Measurements from ENCODE around the gene KCNJ12. TPM values are rescaled to one million over a fixed set of nuclear protein-coding genes. Genes with fewer than 3 reads are reported as not detected.
A peak's percentile ranks its signal among the peaks of the same experiment; 100 is the strongest.
"Not testable (repeated sequence)": the region's sequence is repeated elsewhere in the genome, so short reads cannot be mapped to it uniquely, and the experiment has no call there.

The KCNJ12 gene
- total RNA-seq, 2 donors from 2014 or later = 0.05 TPM; not detected in 1

DNA sequence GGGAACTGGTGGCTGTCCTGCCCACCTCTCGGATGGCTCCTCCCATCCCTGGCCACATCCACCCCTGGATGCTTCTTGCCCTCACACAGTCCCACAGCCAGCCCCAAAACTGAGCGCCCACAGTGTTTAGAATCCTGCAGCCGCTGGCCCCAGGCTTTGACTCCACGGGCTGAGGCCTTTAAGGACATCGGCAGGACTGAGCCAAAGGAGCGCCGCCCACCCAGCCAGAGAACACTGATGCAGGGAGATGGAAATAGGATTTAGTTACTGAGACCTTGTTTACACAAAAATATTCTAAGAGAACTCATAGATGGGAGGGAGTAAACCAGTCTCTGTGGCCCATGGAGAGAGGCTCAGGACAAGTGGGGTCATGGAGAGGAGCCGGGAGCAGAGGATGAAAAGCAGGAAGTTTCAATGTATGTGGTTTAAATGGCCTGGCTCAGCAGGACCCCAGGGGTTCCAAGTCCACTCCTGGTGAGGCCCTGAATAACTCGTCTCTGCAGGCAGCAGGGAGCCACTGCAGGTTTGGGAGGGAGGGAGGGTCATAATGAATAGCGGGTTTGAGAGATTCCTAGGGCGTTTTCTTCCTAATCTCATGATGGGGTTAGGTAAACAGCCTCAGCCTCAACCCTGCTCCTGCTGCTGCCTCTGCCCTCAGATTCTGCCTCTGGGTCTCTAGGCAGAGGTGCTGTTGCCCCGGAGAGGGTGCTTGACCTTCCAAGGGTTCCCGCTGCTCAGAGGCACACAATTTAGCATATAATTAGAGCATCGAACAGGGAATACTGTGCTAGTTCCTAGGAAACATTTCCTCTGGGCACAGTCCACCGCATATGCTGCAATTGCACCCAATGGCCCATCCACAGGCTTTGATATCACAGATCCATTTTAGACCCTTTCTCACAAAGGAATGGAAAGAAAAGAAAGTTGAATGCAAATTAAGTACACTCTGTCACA, 61.0 kb downstream of the KCNJ12 start:
- not testable (repeated sequence) for H3K4me3 Mint-ChIP-seq; ATAC-seq (replicated peaks); H3K36me3 Mint-ChIP-seq (ENCODE audit: low read depth); H3K27ac Mint-ChIP-seq; H3K9me3 Mint-ChIP-seq; H3K4me1 Mint-ChIP-seq; H3K27me3 Mint-ChIP-seq

- not testable (repeated sequence) for H3K4me1 Mint-ChIP-seq; H3K27ac Mint-ChIP-seq; H3K4me3 Mint-ChIP-seq; H3K9me3 Mint-ChIP-seq; H3K27me3 Mint-ChIP-seq; H3K36me3 Mint-ChIP-seq (ENCODE audit: low read depth)
- ATAC-seq (replicated peaks) = peak; percentile 66
Measured at GRCh38 chr17:21438316-21439014, 62.3 kb downstream of the KCNJ12 start.

- not testable (repeated sequence) for H3K4me3 Mint-ChIP-seq; H3K27me3 Mint-ChIP-seq; H3K4me1 Mint-ChIP-seq; H3K9me3 Mint-ChIP-seq; H3K27ac Mint-ChIP-seq; H3K36me3 Mint-ChIP-seq (ENCODE audit: low read depth)
- peak; percentile 12 for ATAC-seq (replicated peaks)
Measured at GRCh38 chr17:21439015-21439336, 62.8 kb downstream of the KCNJ12 start.

- Mint-ChIP-seq H3K4me1 (no peaks in the 10 kb centered on the region), H3K36me3 (ENCODE audit: low read depth) (no peaks in the 10 kb centered on the region), H3K27ac (no peak overlapping the region), H3K27me3 (peaks cover 10% of the 10 kb centered on the region), H3K4me3 (no peak overlapping the region), H3K9me3 (no peaks in the 10 kb centered on the region)
- no peak for ATAC-seq (replicated peaks)
Measured at GRCh38 chr17:21445091-21445650, 69.0 kb downstream of the KCNJ12 start.

DNA sequence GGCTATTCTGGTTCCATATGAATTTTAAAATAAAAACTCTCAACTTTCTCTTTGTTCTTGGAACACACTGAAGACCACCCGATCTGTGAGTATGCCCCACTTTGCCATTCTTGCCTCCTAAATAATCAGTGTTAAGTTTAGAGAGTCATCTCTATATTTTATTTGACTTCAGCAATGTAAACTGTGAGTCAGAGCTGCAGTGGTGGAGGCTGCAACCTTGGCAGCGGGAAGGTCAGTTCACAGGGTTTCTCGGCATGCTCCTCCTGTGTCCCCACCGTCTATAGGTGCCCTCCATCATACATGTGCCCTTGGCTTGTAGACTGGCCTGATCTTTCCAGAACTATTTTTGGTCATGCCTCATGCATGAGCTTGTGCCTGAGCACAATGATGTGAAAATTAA, 71.4 kb downstream of the KCNJ12 start:
- H3K36me3 Mint-ChIP-seq (ENCODE audit: low read depth); H3K27ac Mint-ChIP-seq; H3K9me3 Mint-ChIP-seq; H3K4me3 Mint-ChIP-seq; ATAC-seq (replicated peaks); H3K4me1 Mint-ChIP-seq: not testable (repeated sequence)
- peaks cover 13% of the 10 kb centered on the region for H3K27me3 Mint-ChIP-seq

- not testable (repeated sequence) for H3K9me3 Mint-ChIP-seq; H3K4me1 Mint-ChIP-seq; ATAC-seq (replicated peaks); H3K36me3 Mint-ChIP-seq (ENCODE audit: low read depth); H3K4me3 Mint-ChIP-seq; H3K27ac Mint-ChIP-seq
- H3K27me3 Mint-ChIP-seq = peaks cover 13% of the 10 kb centered on the region
Measured at GRCh38 chr17:21449891-21450290, 73.7 kb downstream of the KCNJ12 start.

DNA sequence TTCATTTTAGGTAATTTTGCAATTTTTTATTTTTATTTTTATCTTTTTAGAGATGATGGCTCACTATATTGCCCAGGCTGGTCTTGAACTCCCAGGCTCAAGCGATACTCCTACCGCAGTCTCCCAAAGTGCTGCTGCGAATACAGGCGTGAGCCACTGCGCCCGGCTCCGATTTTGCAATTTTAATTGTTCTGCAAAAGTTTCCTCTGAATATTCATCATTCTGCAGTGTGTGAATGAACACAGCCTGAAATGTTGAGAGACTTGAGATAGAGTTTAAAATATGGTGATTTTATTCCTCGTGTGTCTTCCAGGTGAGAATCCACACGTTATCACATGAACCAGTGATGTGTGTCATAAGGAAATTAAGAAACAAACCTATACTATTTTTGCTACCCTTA, 75.8 kb downstream of the KCNJ12 start:
- Mint-ChIP-seq H3K27ac (no peak overlapping the region), H3K4me1 (peaks cover 6% of the 10 kb centered on the region), H3K27me3 (peaks cover 13% of the 10 kb centered on the region), H3K4me3 (peak overlapping the region; percentile 67), H3K36me3 (ENCODE audit: low read depth) (no peaks in the 10 kb centered on the region), H3K9me3 (no peaks in the 10 kb centered on the region)
- ATAC-seq (replicated peaks) = no peak

- Mint-ChIP-seq H3K36me3 (ENCODE audit: low read depth) (no peaks in the 10 kb centered on the region), H3K27me3 (peaks cover 13% of the 10 kb centered on the region), H3K4me3 (peak overlapping the region; percentile 67), H3K4me1 (peaks cover 11% of the 10 kb centered on the region), H3K27ac (no peak overlapping the region), H3K9me3 (no peaks in the 10 kb centered on the region)
- no peak for ATAC-seq (replicated peaks)
Measured at GRCh38 chr17:21452377-21453143, 76.4 kb downstream of the KCNJ12 start.

- Mint-ChIP-seq H3K9me3 (no peaks in the 10 kb centered on the region), H3K27me3 (peaks cover 10% of the 10 kb centered on the region), H3K4me1 (peaks cover 11% of the 10 kb centered on the region), H3K27ac (no peak overlapping the region), H3K36me3 (ENCODE audit: low read depth) (no peaks in the 10 kb centered on the region), H3K4me3 (no peak overlapping the region)
- no peak for ATAC-seq (replicated peaks)
Measured at GRCh38 chr17:21453144-21453898, 77.2 kb downstream of the KCNJ12 start.

DNA sequence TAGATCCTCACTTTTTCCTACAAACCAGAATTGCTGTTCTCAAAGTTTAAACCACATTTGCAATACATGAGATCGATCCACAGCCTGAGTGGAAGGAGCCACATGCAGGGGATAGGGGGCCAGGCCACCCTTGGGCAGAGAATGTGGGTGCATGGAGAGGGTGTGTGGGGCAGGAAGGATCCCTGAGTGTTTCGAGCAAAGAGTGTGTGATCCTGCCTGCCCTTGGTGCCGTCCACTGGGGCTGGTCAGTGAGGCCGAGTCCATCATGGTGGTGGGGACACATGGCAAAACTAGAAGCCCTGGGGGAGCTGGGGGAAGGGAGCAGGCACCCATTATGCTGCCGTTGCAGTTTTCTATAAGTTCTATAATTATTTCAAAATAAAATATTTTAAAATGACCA, 77.8 kb downstream of the KCNJ12 start:
- not testable (repeated sequence) for H3K27ac Mint-ChIP-seq; H3K9me3 Mint-ChIP-seq; H3K36me3 Mint-ChIP-seq (ENCODE audit: low read depth); ATAC-seq (replicated peaks); H3K27me3 Mint-ChIP-seq; H3K4me3 Mint-ChIP-seq
- H3K4me1 Mint-ChIP-seq = peaks cover 11% of the 10 kb centered on the region

- H3K9me3 Mint-ChIP-seq = no peaks in the 10 kb centered on the region
- H3K27me3 Mint-ChIP-seq = peaks cover 7% of the 10 kb centered on the region
- no peak overlapping the region for H3K4me3 Mint-ChIP-seq
- H3K36me3 Mint-ChIP-seq (ENCODE audit: low read depth) = no peaks in the 10 kb centered on the region
- peaks cover 11% of the 10 kb centered on the region for H3K4me1 Mint-ChIP-seq
- no peak for ATAC-seq (replicated peaks)
- no peak overlapping the region for H3K27ac Mint-ChIP-seq
Measured at GRCh38 chr17:21454441-21454840, 78.3 kb downstream of the KCNJ12 start.

DNA sequence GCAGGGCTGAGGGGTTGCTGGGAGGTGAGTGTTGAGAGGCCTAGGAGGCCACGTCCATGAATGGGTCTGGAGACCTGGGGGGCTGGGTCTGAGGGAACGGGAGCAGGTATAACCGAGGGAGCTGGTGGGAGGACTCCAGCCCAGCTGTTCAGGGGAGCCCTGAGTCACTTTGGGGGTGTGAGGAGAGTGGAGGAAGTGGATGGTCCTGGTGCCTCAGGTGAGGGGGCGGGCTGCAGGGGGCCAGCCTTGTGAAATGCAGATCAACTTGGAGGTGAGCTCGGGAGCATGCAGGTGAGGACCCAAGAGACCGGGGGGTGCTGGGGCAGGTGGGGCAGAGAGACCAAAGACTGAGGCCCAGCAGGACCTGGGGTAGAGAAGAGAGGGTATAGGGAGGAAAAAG, 79.6 kb downstream of the KCNJ12 start:
- Mint-ChIP-seq H3K36me3 (ENCODE audit: low read depth) (no peaks in the 10 kb centered on the region), H3K9me3 (no peaks in the 10 kb centered on the region), H3K4me3 (no peak overlapping the region), H3K27ac (no peak overlapping the region), H3K4me1 (peaks cover 11% of the 10 kb centered on the region), H3K27me3 (no peaks in the 10 kb centered on the region)
- ATAC-seq (replicated peaks) = no peak

DNA sequence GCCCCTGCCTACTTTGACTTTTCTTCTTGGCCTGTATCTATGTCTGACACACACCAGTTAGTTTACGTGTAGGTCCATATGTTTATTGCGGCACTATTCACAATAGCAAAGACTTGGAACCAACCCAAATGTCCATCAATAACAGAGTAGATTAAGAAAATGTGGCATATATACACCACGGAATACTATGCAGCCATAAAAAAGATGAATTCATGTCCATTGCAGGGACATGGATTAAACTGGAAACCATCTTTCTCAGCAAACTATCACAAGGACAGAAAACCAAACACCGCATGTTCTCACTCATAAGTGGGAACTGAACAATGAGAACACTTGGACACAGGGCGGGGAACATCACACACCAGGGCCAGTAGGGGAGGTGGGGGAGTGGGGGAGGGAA, 80.3 kb downstream of the KCNJ12 start:
- not testable (repeated sequence) for ATAC-seq (replicated peaks); H3K27me3 Mint-ChIP-seq; H3K27ac Mint-ChIP-seq; H3K36me3 Mint-ChIP-seq (ENCODE audit: low read depth); H3K9me3 Mint-ChIP-seq
- peak overlapping the region; percentile 25 for H3K4me3 Mint-ChIP-seq
- H3K4me1 Mint-ChIP-seq = peaks cover 11% of the 10 kb centered on the region

All from activated T-helper 17 cell treated with anti-CD3 and anti-CD28 coated beads, Interleukin-2, amount 50 U/mL, for 72 hours (primary cell).